ENCODE data around the gene TRUB1. TPM values are rescaled to one million over a fixed set of nuclear protein-coding genes. Genes with fewer than 3 reads are reported as not detected.

TRUB1 gene
- total and polyA plus RNA-seq, 12 donors: 7.9 to 106 (median 52.4) TPM

DNA sequence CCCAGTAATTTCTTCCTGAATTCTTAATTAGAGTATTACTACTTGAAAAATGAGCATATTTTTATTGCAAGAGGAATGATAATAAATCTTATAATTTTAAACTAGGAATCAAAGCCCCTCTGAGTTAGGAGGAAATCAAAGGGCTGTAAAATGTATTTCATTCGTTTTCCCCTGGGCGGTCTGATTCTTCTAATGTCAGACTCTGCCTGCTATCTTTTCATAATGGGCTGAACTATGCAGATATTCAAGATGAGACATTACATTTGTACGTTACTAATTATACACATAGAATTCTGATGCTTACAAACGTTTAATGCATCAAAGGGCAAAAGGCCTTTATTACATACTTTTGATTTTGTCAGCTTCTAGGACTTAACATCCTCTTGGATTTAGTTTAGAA lies 16.0 kb upstream of the TRUB1 start:
- Histone ChIP-seq H3K36me3 (replicated peaks in 1 of 2) (no peaks in the 10 kb centered on the region), H3K4me3 (no peak overlapping the region), H3K27me3 (no peaks in the 10 kb centered on the region), H3K9me3 (replicated peaks in 1 of 3) (no peaks in the 10 kb centered on the region), H3K4me1 (replicated peaks in 1 of 2) (peaks cover 13 to 15% of the 10 kb centered on the region in 2 donors), H3K27ac (no peak overlapping the region)
- intact Hi-C loops (cut with DNase I): no loop called here
- no peak for DNase-seq
- TF ChIP-seq POLR2A (IDR thresholded peaks at IDR 0.05): no peak
- TF ChIP-seq, protein P1, sequence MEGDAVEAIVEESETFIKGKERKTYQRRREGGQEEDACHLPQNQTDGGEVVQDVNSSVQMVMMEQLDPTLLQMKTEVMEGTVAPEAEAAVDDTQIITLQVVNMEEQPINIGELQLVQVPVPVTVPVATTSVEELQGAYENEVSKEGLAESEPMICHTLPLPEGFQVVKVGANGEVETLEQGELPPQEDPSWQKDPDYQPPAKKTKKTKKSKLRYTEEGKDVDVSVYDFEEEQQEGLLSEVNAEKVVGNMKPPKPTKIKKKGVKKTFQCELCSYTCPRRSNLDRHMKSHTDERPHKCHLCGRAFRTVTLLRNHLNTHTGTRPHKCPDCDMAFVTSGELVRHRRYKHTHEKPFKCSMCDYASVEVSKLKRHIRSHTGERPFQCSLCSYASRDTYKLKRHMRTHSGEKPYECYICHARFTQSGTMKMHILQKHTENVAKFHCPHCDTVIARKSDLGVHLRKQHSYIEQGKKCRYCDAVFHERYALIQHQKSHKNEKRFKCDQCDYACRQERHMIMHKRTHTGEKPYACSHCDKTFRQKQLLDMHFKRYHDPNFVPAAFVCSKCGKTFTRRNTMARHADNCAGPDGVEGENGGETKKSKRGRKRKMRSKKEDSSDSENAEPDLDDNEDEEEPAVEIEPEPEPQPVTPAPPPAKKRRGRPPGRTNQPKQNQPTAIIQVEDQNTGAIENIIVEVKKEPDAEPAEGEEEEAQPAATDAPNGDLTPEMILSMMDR (IDR thresholded peaks at IDR 0.05): no peak
- 79 to 88% (median 83%) methylated on average over 4 of the region's 4 CpGs for WGBS, 4 donors

DNA sequence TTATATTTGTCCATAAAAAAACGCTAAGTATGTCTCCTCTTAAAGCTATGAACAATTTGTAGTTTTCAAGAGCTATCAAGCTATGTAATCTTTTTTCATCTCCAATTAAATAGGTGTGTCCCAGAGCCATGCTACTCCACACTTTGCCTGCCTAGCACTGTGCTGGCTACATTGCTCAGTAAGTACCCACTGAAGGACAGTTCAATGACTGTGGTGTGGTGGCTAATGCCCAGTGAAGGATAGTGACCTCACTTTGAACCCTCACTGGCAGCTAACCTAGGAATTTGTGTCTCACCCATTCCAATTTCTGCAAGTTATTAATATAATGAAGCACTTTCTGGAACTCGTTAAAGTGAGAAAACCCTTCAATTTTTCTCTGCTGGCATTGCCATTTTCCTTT lies 14.4 kb upstream of the TRUB1 start:
- Histone ChIP-seq H3K9me3 (replicated peaks in 1 of 3) (no peaks in the 10 kb centered on the region), H3K4me3 (no peak overlapping the region), H3K36me3 (replicated peaks in 1 of 2) (no peaks in the 10 kb centered on the region), H3K4me1 (replicated peaks in 1 of 2) (peaks cover 14 to 15% of the 10 kb centered on the region in 2 donors), H3K27me3 (no peaks in the 10 kb centered on the region), H3K27ac (no peak overlapping the region)
- 83 to 91% (median 87%) methylated on average over 2 of the region's 2 CpGs for WGBS, 4 donors
- DNase-seq: peak in 1 of 7 donors; percentile 16
- TF ChIP-seq, protein P1 (IDR thresholded peaks at IDR 0.05): no peak
- TF ChIP-seq POLR2A (IDR thresholded peaks at IDR 0.05): no peak
- intact Hi-C loops (cut with DNase I): no loop called here

DNA sequence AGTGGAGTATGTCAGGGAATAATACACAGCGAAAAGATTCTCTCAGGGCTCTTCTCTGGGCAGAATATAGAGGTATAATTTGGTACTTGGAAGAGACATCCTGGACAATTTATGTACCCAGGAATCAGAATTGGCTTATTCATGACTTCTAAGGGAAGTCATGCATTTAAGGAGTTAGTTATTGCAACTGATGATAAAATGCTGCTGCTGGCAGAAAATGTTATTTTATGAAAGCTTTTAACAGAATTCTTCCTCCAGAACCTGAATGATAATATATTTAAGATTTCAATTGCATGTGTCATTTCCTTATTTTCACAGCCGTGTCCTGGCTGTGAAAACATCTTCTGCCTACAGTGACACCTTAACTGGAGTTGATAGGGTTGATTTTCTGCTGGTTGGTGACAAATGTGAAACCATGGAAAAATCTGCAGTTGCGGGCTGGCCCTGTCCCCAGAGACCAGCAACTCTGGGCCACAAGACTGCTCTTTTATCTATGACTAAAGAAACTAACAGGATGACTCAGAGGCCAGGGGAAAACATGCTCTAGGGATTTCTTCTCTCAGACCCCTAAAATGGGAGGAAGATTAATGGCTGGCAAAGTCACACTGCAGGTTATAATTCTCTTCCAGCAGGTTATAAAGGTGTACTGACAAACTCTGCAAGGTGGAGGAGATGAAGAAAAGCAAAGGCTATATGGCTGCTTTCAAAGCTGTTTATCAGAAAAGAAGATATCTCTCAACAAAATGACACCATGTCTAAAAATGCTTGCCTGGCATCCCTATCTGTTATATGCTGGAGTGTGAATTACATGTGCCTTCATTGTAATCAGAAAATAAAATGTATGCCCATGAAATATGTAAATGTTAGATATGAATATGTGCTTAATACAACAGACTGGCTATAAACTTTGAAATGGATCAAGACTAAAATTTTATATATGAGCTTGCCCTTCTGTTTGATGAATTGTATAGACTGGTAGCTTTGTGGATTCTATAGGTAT lies 12.1 kb upstream of the TRUB1 start:
- no peaks in the 10 kb centered on the region for H3K36me3 ChIP-seq (replicated peaks in 1 of 2)
- peaks cover 15 to 19% of the 10 kb centered on the region in 2 donors for H3K4me1 ChIP-seq (replicated peaks in 1 of 2)
- peak; percentile 68 to 84 (median 80) for DNase-seq
- TF ChIP-seq POLR2A (IDR thresholded peaks at IDR 0.05): no peak
- TF ChIP-seq, protein P1 (IDR thresholded peaks at IDR 0.05): no peak
- intact Hi-C loops (cut with DNase I): no loop called here
- H3K4me3 ChIP-seq: no peak overlapping the region
- H3K27ac ChIP-seq: peak overlapping the region in 4 of 5 donors; percentile 42 to 66 (median 49)
- no peaks in the 10 kb centered on the region for H3K9me3 ChIP-seq (replicated peaks in 1 of 3)
- WGBS, 4 donors: 30 to 41% (median 38%) methylated on average over 3 of the region's 3 CpGs
- H3K27me3 ChIP-seq: no peaks in the 10 kb centered on the region

DNA sequence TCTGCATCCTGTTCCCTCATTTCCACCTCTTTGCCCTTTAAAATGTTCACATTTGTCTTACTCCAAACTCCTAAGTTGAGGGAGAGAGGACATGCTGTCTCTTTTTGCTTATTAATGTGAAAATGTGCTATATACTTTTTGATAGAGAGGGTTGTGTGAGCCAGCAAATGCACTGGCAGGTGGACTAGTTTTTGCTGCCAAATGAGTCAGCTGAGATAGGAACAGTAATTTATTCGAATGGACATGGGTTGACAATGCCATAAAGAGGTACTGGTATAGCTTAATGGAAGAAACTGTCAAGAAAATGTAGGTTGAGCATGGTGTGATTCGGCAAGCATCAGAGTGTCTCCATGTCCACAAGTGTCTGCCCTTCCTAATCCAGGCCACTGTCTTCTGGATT lies 9.2 kb upstream of the TRUB1 start:
- DNase-seq: peak in 5 of 7 donors; percentile 37 to 63 (median 50)
- Histone ChIP-seq H3K4me1 (replicated peaks in 1 of 2) (peaks cover 15 to 19% of the 10 kb centered on the region in 2 donors), H3K27me3 (no peaks in the 10 kb centered on the region), H3K27ac (no peak overlapping the region), H3K4me3 (no peak overlapping the region), H3K36me3 (replicated peaks in 1 of 2) (no peaks in the 10 kb centered on the region), H3K9me3 (replicated peaks in 1 of 3) (no peaks in the 10 kb centered on the region)
- 37 to 51% (median 47%) methylated on average over 2 of the region's 2 CpGs for WGBS, 4 donors
- intact Hi-C loops (cut with DNase I): no loop called here
- no peak for TF ChIP-seq POLR2A (IDR thresholded peaks at IDR 0.05)
- TF ChIP-seq, protein P1 (IDR thresholded peaks at IDR 0.05): no peak
